Kidney (tissue), 14 donors: ENCODE data around the gene XYLT1. TPM values are rescaled to one million over a fixed set of nuclear protein-coding genes. Genes with fewer than 3 reads are reported as not detected.
A peak's percentile ranks its signal among the peaks of the same experiment; 100 is the strongest.

Experiments
- DNase-seq, 5 donors: peaks; one replicate each; pipeline ENCODE4 v3.0.0-alpha.2; 2013 to 2020
- FAIRE-seq: peaks from 2 replicates; lab custom pipeline; 2012; peaks lifted over from hg19 to GRCh38; lab: Jason Lieb, UNC
- H3K27ac ChIP-seq, 2 donors: one replicate each; pipeline ENCODE4 v1.7.0; 2013; ENCODE audit warnings: low read depth in 2 of 2, low read length in 2 of 2, inconsistent platforms in 1 of 2
- H3K27me3 ChIP-seq: one replicate; pipeline ENCODE4 v1.7.1; 2013; ENCODE audit warnings: low read length, inconsistent platforms; ENCODE audit not compliant: control insufficient read depth, insufficient read depth
- H3K36me3 ChIP-seq, 3 donors: one replicate each; pipeline versions ENCODE4 v1.7.0 to v1.7.1; 2013; ENCODE audit warnings: low read length in 3 of 3, control low read depth in 1 of 3, inconsistent platforms in 1 of 3; ENCODE audit not compliant: insufficient read depth in 3 of 3, control insufficient read depth in 2 of 3
- H3K4me1 ChIP-seq, 3 donors: one replicate each; pipeline versions ENCODE4 v1.7.0 to v1.7.1; 2013; ENCODE audit warnings: low read length in 3 of 3, inconsistent platforms in 1 of 3, low read depth in 1 of 3; ENCODE audit not compliant: control insufficient read depth in 2 of 3, insufficient read depth in 2 of 3
- H3K4me3 ChIP-seq, 3 donors: one replicate each; pipeline versions ENCODE4 v1.7.0 to v1.8.1; 2013; ENCODE audit warnings: low read length in 3 of 3, control low read depth in 1 of 3, inconsistent platforms in 1 of 3
- H3K9ac ChIP-seq, 3 donors: one replicate each; pipeline versions ENCODE4 v1.7.0 to v1.7.1; 2013; ENCODE audit warnings: low read length in 3 of 3, control low read depth in 1 of 3, inconsistent platforms in 1 of 3
- H3K9me3 ChIP-seq, 3 donors: one replicate each; pipeline versions ENCODE4 v1.7.0 to v1.7.1; 2013; ENCODE audit warnings: low read length in 3 of 3, control low read depth in 1 of 3, inconsistent platforms in 1 of 3; ENCODE audit not compliant: control insufficient read depth in 2 of 3, insufficient read depth in 1 of 3
- CTCF ChIP-seq: IDR thresholded peaks from 3 replicates; pipeline ENCODE4 v1.5.1; 2012; ENCODE audit warnings: mild to moderate bottlenecking, moderate library complexity, borderline replicate concordance; ENCODE audit not compliant: insufficient read depth; ENCODE audit errors: extremely low read depth
- intact Hi-C: fragments of 100-400 bp; cut with DNase I; formaldehyde crosslinking; loops from one replicate; pipeline ENCODE4 v1.11.1; 2022
- polyA plus RNA-seq: library from polyadenylated mRNA; stranded (reverse); fragments of 350-450 nt; fragmentation: Illumina TruSeq; extraction: RNeasy Lipid Tissue Mini Kit (QIAGEN cat#74804); gene quantifications from one replicate; pipeline ENCODE4 v1.2.3, GENCODE V29; 2014; ENCODE audit warnings: low read depth, low replicate concordance; ENCODE audit not compliant: insufficient read depth
- total RNA-seq: library from RNA; stranded (reverse); fragmentation: NEBNext Ultra II Directional; extraction: Animal tissue kit (Norgen Biotek cat#: 25700); gene quantifications from one replicate; pipeline ENCODE4 v1.2.1, GENCODE V29; 2021
- donor health status: control.
- donor health status: control.
- donor health status: control.
- donor health status: control.
- donor health status: control.
- donor health status: DM: yes; HTN: yes; CAD: no.
- donor health status: Normal renal cell carcinoma (clear cell type).

Gene XYLT1
- total and polyA plus RNA-seq, 2 donors from 2014 or later = 0.52 to 7.6 TPM

- Histone ChIP-seq H3K4me1 (no peaks in the 10 kb centered on the region), H3K36me3 (no peaks in the 10 kb centered on the region), H3K9me3 (no peaks in the 10 kb centered on the region), H3K4me3 (no peak overlapping the region), H3K27ac (no peak overlapping the region), H3K27me3 (no peaks in the 10 kb centered on the region), H3K9ac (no peak overlapping the region)
- no peak for FAIRE-seq
- no peak for DNase-seq
- no peak for TF ChIP-seq CTCF
- intact Hi-C loops = no loop called here
Observed at GRCh38 chr16:17170435-17170834, 300.3 kb downstream of the XYLT1 start.

- intact Hi-C loops = no loop called here
- Histone ChIP-seq H3K27ac (no peak overlapping the region), H3K4me1 (no peaks in the 10 kb centered on the region), H3K27me3 (no peaks in the 10 kb centered on the region), H3K4me3 (no peak overlapping the region), H3K9ac (no peak overlapping the region), H3K36me3 (no peaks in the 10 kb centered on the region), H3K9me3 (no peaks in the 10 kb centered on the region)
- no peak for TF ChIP-seq CTCF
- no peak for FAIRE-seq
- no peak for DNase-seq
Observed at GRCh38 chr16:17168181-17168580, 302.6 kb downstream of the XYLT1 start.

DNA sequence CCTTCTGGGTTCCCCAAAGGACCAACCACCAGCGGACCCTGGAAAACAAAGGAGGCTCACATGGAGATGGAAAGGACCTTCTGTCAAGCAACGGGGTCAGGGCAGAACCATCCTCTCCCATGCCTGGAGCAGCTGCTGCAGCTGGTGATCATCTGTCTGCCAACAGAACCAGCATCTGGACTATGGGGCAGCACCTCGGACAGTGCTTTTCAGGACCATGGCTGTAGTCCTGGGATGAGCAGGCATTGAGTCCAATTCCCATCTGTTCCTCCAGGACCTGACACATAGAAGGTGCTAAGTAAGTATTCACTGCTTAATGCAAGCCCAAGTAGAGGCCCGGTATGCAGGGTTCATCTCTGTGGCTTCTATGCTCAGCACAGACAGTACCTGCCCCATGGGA, 304.7 kb downstream of the XYLT1 start:
- TF ChIP-seq CTCF = no peak
- Histone ChIP-seq H3K9ac (no peak overlapping the region), H3K27ac (no peak overlapping the region), H3K27me3 (no peaks in the 10 kb centered on the region), H3K4me3 (no peak overlapping the region), H3K36me3 (no peaks in the 10 kb centered on the region), H3K9me3 (no peaks in the 10 kb centered on the region), H3K4me1 (no peaks in the 10 kb centered on the region)
- DNase-seq = peak in 1 of 5 donors; percentile 7
- intact Hi-C loops = no loop called here
- FAIRE-seq = no peak

GRCh38 chr16:17162560-17162959, 308.2 kb downstream of the XYLT1 start:
- Histone ChIP-seq H3K27ac (no peak overlapping the region), H3K4me1 (no peaks in the 10 kb centered on the region), H3K9me3 (no peaks in the 10 kb centered on the region), H3K9ac (no peak overlapping the region), H3K36me3 (no peaks in the 10 kb centered on the region), H3K4me3 (no peak overlapping the region), H3K27me3 (no peaks in the 10 kb centered on the region)
- no peak for TF ChIP-seq CTCF
- FAIRE-seq = no peak
- intact Hi-C loops = no loop called here
- DNase-seq = no peak
